Measurements from ENCODE around the gene PHF12.

PHF12 gene

DNA sequence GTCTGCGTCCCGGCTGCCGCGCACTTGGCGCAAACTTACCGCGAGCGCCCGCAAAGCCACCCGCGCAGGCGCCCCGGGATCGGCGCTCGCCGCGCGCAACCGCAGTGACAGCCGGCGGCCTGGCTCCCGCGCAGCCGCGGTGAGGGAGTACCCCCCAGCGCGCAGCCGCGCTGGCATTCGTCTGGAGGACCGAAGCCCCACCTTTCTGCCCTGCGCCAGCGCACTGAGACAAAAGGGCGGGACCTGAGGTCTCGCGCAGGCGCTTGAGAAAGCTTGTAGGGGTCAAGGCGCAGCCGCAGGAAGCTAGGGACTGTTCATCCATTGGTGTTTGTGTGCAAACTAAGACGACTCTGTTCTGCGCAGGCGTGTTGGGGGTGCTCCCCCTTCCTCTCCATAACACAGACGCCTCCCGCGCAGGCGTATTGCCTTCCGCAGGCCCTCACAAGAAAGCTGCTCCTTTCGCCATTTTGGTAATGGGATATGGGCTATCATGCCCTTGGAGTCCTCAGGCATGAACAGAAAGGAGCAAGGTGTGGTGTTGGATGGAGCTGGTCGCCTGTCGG, at the start of gene PHF12:
PHF12 (minus strand) TSS at position 91 of the 563 bp plus-strand sequence. CDS start 558 bp downstream, outside the sequence.
- Histone ChIP-seq H3K4me3 (ENCODE audit: insufficient read depth, low read length, poor library complexity, severe bottlenecking) (peak within 1 kb of the TSS; percentile 86), H3K9me2 (replicated peaks; ENCODE audit: insufficient read depth, low read length) (no peaks in the 10 kb centered on the region), H3K9me3 (ENCODE audit: insufficient read depth, low read length) (no peaks in the 10 kb centered on the region), H3K36me3 (ENCODE audit: low read length) (peaks cover 3% of the 10 kb centered on the region; the same call in 1 of the 2 replicates), H3K27ac (ENCODE audit: low read depth, low read length) (peak within 1 kb of the TSS; percentile 90), H3K79me2 (ENCODE audit: insufficient read depth, low read length) (peaks cover 47% of the 10 kb centered on the region), H4K20me1 (ENCODE audit: low read depth, low read length) (peaks cover 2% of the 10 kb centered on the region; the same call in 1 of the 2 replicates), H3F3A (ENCODE audit: insufficient read depth) (peaks cover 19% of the 10 kb centered on the region), H3K9ac (ENCODE audit: low read length) (peak within 1 kb of the TSS; percentile 87), H3K4me2 (ENCODE audit: low read depth, low read length, poor library complexity, severe bottlenecking) (peak within 1 kb of the TSS; percentile 94), H2AFZ (ENCODE audit: low read depth, low read length, severe bottlenecking) (peak within 1 kb of the TSS; percentile 6), H3K27me3 (ENCODE audit: low read length) (no peaks in the 10 kb centered on the region)
- TF ChIP-seq CTCF (IDR thresholded peaks at IDR 0.05; ENCODE audit: insufficient read depth, low read length, poor library complexity, severe bottlenecking) (no peak), EZH2phosphoT487 (conservative IDR thresholded peaks at IDR 0.05; ENCODE audit: low read length) (no peak)

- Histone ChIP-seq H4K20me1 (ENCODE audit: low read depth, low read length) (no peaks in the 10 kb centered on the region), H3F3A (ENCODE audit: insufficient read depth) (no peaks in the 10 kb centered on the region), H3K4me3 (ENCODE audit: insufficient read depth, low read length, poor library complexity, severe bottlenecking) (no peak overlapping the region), H3K27me3 (ENCODE audit: low read length) (no peaks in the 10 kb centered on the region), H3K27ac (ENCODE audit: low read depth, low read length) (no peak overlapping the region), H3K79me2 (ENCODE audit: insufficient read depth, low read length) (no peaks in the 10 kb centered on the region), H3K9ac (ENCODE audit: low read length) (no peak overlapping the region), H3K4me2 (ENCODE audit: low read depth, low read length, poor library complexity, severe bottlenecking) (no peak overlapping the region), H3K36me3 (ENCODE audit: low read length) (no peaks in the 10 kb centered on the region), H2AFZ (ENCODE audit: low read depth, low read length, severe bottlenecking) (no peak overlapping the region), H3K9me3 (ENCODE audit: insufficient read depth, low read length) (no peaks in the 10 kb centered on the region), H3K9me2 (replicated peaks; ENCODE audit: insufficient read depth, low read length) (no peaks in the 10 kb centered on the region)
- TF ChIP-seq CTCF (IDR thresholded peaks at IDR 0.05; ENCODE audit: insufficient read depth, low read length, poor library complexity, severe bottlenecking): no peak
- TF ChIP-seq EZH2phosphoT487 (conservative IDR thresholded peaks at IDR 0.05; ENCODE audit: low read length): no peak
Measured at GRCh38 chr17:29000973-29001372, 49.7 kb upstream of the PHF12 start.

GRCh38 chr17:28999206-28999605, 47.9 kb upstream of the PHF12 start:
- Histone ChIP-seq H2AFZ (ENCODE audit: low read depth, low read length, severe bottlenecking) (no peak overlapping the region), H3K79me2 (ENCODE audit: insufficient read depth, low read length) (no peaks in the 10 kb centered on the region), H3F3A (ENCODE audit: insufficient read depth) (no peaks in the 10 kb centered on the region), H3K9me2 (replicated peaks; ENCODE audit: insufficient read depth, low read length) (no peaks in the 10 kb centered on the region), H3K9me3 (ENCODE audit: insufficient read depth, low read length) (no peaks in the 10 kb centered on the region), H3K9ac (ENCODE audit: low read length) (no peak overlapping the region), H3K36me3 (ENCODE audit: low read length) (no peaks in the 10 kb centered on the region), H3K27ac (ENCODE audit: low read depth, low read length) (no peak overlapping the region), H3K4me3 (ENCODE audit: insufficient read depth, low read length, poor library complexity, severe bottlenecking) (no peak overlapping the region), H3K27me3 (ENCODE audit: low read length) (no peaks in the 10 kb centered on the region), H4K20me1 (ENCODE audit: low read depth, low read length) (no peaks in the 10 kb centered on the region), H3K4me2 (ENCODE audit: low read depth, low read length, poor library complexity, severe bottlenecking) (no peak overlapping the region)
- no peak for TF ChIP-seq CTCF (IDR thresholded peaks at IDR 0.05; ENCODE audit: insufficient read depth, low read length, poor library complexity, severe bottlenecking)
- TF ChIP-seq EZH2phosphoT487 (conservative IDR thresholded peaks at IDR 0.05; ENCODE audit: low read length): no peak
